HG03571 (cell line): ENCODE measurements around the gene MYO1E.

ENCODE experiments used
- ATAC-seq: cut with Tn5 transposase; IDR thresholded peaks from one replicate; pipeline ENCODE4 v1.9.1; 2021; ENCODE audit not compliant: unreplicated experiment

MYO1E gene

GRCh38 chr15:59322056-59322759 lies 50.5 kb downstream of the MYO1E start:
- no peak for ATAC-seq

GRCh38 chr15:59321000-59321689 lies 51.5 kb downstream of the MYO1E start:
- no peak for ATAC-seq

- ATAC-seq = no peak
Observed at GRCh38 chr15:59317211-59317610, 55.5 kb downstream of the MYO1E start.

- no peak for ATAC-seq
Observed at GRCh38 chr15:59315914-59316451, 56.7 kb downstream of the MYO1E start.

- peak; percentile 67 for ATAC-seq
Observed at GRCh38 chr15:59313641-59314332, 58.9 kb downstream of the MYO1E start.

GRCh38 chr15:59312205-59312604 lies 60.5 kb downstream of the MYO1E start:
- no peak for ATAC-seq

- ATAC-seq = no peak
Observed at GRCh38 chr15:59311195-59311594, 61.5 kb downstream of the MYO1E start.

GRCh38 chr15:59309405-59309804 lies 63.3 kb downstream of the MYO1E start:
- ATAC-seq = no peak

GRCh38 chr15:59307165-59307537 lies 65.5 kb downstream of the MYO1E start:
- no peak for ATAC-seq

GRCh38 chr15:59306520-59307164 lies 66.0 kb downstream of the MYO1E start:
- no peak for ATAC-seq

- ATAC-seq = no peak
Observed at GRCh38 chr15:59304807-59305206, 67.9 kb downstream of the MYO1E start.

- no peak for ATAC-seq
Observed at GRCh38 chr15:59304034-59304795, 68.5 kb downstream of the MYO1E start.

- ATAC-seq = no peak
Observed at GRCh38 chr15:59303633-59304032, 69.0 kb downstream of the MYO1E start.

GRCh38 chr15:59303136-59303535 lies 69.5 kb downstream of the MYO1E start:
- no peak for ATAC-seq

- no peak for ATAC-seq
Observed at GRCh38 chr15:59301527-59301926, 71.1 kb downstream of the MYO1E start.

- ATAC-seq = no peak
Observed at GRCh38 chr15:59300618-59301139, 72.0 kb downstream of the MYO1E start.

GRCh38 chr15:59299929-59300617 lies 72.6 kb downstream of the MYO1E start:
- peak; percentile 53 for ATAC-seq

- ATAC-seq = no peak
Observed at GRCh38 chr15:59298854-59299250, 73.8 kb downstream of the MYO1E start.

- peak; percentile 62 for ATAC-seq
Observed at GRCh38 chr15:59298225-59298853, 74.3 kb downstream of the MYO1E start.
